OCI-LY1 (cell line): ENCODE results near the gene KCNK2.

ENCODE experiments used
- EZH2 ChIP-seq: fragments of 200-600 bp; sonication (generic), shearing (Covaris generic); IDR thresholded peaks from 2 replicates; pipeline ENCODE4 v1.8.0; 2017; ENCODE audit warnings: borderline replicate concordance, mixed run types, mild to moderate bottlenecking, antibody characterized with exemption, low read length, moderate library complexity, mixed read lengths
- TF ChIP-seq, protein P1 (sequence below): fragments of 200-600 bp; sonication (generic), shearing (Covaris generic); IDR thresholded peaks from 2 replicates; pipeline ENCODE4 v1.5.1; 2017; ENCODE audit warnings: mild to moderate bottlenecking, antibody characterized with exemption, low read length, moderate library complexity, mixed read lengths

DNA sequence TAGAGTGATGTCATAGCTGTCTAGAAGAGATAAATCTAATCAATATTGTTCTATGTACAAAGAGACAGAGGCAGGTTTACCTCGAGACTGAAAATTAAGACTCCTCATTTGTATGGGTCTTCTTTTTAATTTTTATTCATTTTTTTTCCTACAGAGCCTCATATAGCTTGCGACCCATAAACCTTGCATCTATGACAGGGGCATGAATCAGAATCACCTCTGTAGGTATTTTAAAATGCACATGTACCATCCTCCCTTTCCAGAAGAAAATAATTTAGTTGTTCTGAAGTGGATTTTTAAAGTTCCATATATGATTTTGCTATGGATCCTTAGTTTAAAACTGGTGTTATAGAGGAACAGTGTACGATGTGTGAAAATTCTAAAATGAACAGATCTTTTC is 64.5 kb downstream of the KCNK2 start:
- TF ChIP-seq, protein P1, sequence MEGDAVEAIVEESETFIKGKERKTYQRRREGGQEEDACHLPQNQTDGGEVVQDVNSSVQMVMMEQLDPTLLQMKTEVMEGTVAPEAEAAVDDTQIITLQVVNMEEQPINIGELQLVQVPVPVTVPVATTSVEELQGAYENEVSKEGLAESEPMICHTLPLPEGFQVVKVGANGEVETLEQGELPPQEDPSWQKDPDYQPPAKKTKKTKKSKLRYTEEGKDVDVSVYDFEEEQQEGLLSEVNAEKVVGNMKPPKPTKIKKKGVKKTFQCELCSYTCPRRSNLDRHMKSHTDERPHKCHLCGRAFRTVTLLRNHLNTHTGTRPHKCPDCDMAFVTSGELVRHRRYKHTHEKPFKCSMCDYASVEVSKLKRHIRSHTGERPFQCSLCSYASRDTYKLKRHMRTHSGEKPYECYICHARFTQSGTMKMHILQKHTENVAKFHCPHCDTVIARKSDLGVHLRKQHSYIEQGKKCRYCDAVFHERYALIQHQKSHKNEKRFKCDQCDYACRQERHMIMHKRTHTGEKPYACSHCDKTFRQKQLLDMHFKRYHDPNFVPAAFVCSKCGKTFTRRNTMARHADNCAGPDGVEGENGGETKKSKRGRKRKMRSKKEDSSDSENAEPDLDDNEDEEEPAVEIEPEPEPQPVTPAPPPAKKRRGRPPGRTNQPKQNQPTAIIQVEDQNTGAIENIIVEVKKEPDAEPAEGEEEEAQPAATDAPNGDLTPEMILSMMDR: no peak
- no peak for TF ChIP-seq EZH2
